HG02840 (cell line): ENCODE results near the gene HLTF.
"Not testable (repeated sequence)": the region's sequence is repeated elsewhere in the genome, so short reads cannot be mapped to it uniquely, and the experiment has no call there.

Experiments
- ATAC-seq: cut with Tn5 transposase; IDR thresholded peaks from one replicate; pipeline ENCODE4 v1.9.1; 2021; ENCODE audit warnings: mild to moderate bottlenecking, moderate library complexity, moderate number of reproducible peaks; ENCODE audit not compliant: unreplicated experiment, low FRiP score

Gene HLTF

GRCh38 chr3:148992635-148993255, 93.6 kb downstream of the HLTF start:
- ATAC-seq = no peak

- ATAC-seq = peak; percentile 34
Measured at GRCh38 chr3:148992027-148992634, 94.2 kb downstream of the HLTF start.

GRCh38 chr3:148991219-148992026, 94.9 kb downstream of the HLTF start, which contains the start of gene GYG1:
Gene GYG1 (plus strand): TSS chr3:148991540. CDS start chr3:148991641, 101 bp downstream.
- peak; percentile 83 for ATAC-seq

GRCh38 chr3:148990236-148990635, 96.1 kb downstream of the HLTF start:
- ATAC-seq = no peak

- not testable (repeated sequence) for ATAC-seq
Measured at GRCh38 chr3:148987551-148987950, 98.8 kb downstream of the HLTF start.

- ATAC-seq = no peak
Measured at GRCh38 chr3:148981273-148981672, 105.1 kb downstream of the HLTF start.
